IMR-90 (cell line): ENCODE results near the gene MEF2B.

Source experiments
- BHLHE40 ChIP-seq: fragments of 150-350 bp; IDR thresholded peaks from 2 replicates; pipeline ENCODE4 v1.6.1; 2016; ENCODE audit warnings: mild to moderate bottlenecking, low read depth, low read length
- CEBPB ChIP-seq: IDR thresholded peaks from 2 replicates; pipeline ENCODE4 v1.6.1; 2012; ENCODE audit warnings: low read depth, low read length, improper control_type of control experiment
- CHD1 ChIP-seq: IDR thresholded peaks from 2 replicates; pipeline ENCODE4 v1.6.1; 2012; ENCODE audit warnings: low read depth, low read length, improper control_type of control experiment
- CTCF ChIP-seq: conservative IDR thresholded peaks from 2 replicates; pipeline ENCODE4 v1.5.1; 2012; ENCODE audit warnings: mild to moderate bottlenecking, low read depth, low read length, improper control_type of control experiment
- FOS ChIP-seq: fragments of 150-350 bp; IDR thresholded peaks from 2 replicates; pipeline ENCODE4 v1.6.1; 2016; ENCODE audit warnings: low read depth, low read length
- MAFK ChIP-seq: IDR thresholded peaks from 2 replicates; pipeline ENCODE4 v1.6.1; 2012; ENCODE audit warnings: low read depth, low read length, improper control_type of control experiment
- MXI1 ChIP-seq: IDR thresholded peaks from 2 replicates; pipeline ENCODE4 v1.6.1; 2012; ENCODE audit warnings: low read depth, mild to moderate bottlenecking, low read length, moderate library complexity, borderline replicate concordance
- POLR2A ChIP-seq: IDR thresholded peaks from 2 replicates; pipeline ENCODE4 v1.6.1; 2012; ENCODE audit warnings: mild to moderate bottlenecking, low read depth, low read length
- RAD21 ChIP-seq: IDR thresholded peaks from 2 replicates; pipeline ENCODE4 v1.6.1; 2012; ENCODE audit warnings: low read length, improper control_type of control experiment
- RCOR1 ChIP-seq: IDR thresholded peaks from 2 replicates; pipeline ENCODE4 v1.6.1; 2012; ENCODE audit warnings: mild to moderate bottlenecking, low read length, improper control_type of control experiment; ENCODE audit not compliant: insufficient replicate concordance
- RFX5 ChIP-seq: IDR thresholded peaks from 2 replicates; pipeline ENCODE4 v1.8.0; 2012; ENCODE audit warnings: low read depth, mild to moderate bottlenecking, low read length, moderate library complexity
- USF2 ChIP-seq: fragments of 150-350 bp; IDR thresholded peaks from 2 replicates; pipeline ENCODE4 v1.6.1; 2017; ENCODE audit warnings: mild to moderate bottlenecking, antibody characterized with exemption, low read length, low read depth

GRCh38 chr19:19214892-19215291 is 44.8 kb upstream of the MEF2B start:
- TF ChIP-seq CTCF (no peak), RAD21 (no peak), MAFK (no peak), POLR2A (no peak), MXI1 (0 out of 2 replicates have a peak, but pooled peaks have one; percentile 17), BHLHE40 (no peak), USF2 (no peak), RCOR1 (peak; percentile 47), RFX5 (no peak), FOS (no peak), CEBPB (no peak), CHD1 (no peak)
